Stimulated activated CD8-positive, alpha-beta memory T cell treated with anti-CD3 and anti-CD28 coated beads, Interleukin-15, amount 100 ng/mL, for 48 hours (primary cell): ENCODE data around the gene OR10A2.
"Not testable (repeated sequence)": the region's sequence is repeated elsewhere in the genome, so short reads cannot be mapped to it uniquely, and the experiment has no call there.

ENCODE experiments used
- DNase-seq, 2 donors: peaks; one replicate each; pipeline ENCODE4 v3.0.0-alpha.2; 2020; ENCODE audit warnings: low read depth in 2 of 2

The OR10A2 gene

DNA sequence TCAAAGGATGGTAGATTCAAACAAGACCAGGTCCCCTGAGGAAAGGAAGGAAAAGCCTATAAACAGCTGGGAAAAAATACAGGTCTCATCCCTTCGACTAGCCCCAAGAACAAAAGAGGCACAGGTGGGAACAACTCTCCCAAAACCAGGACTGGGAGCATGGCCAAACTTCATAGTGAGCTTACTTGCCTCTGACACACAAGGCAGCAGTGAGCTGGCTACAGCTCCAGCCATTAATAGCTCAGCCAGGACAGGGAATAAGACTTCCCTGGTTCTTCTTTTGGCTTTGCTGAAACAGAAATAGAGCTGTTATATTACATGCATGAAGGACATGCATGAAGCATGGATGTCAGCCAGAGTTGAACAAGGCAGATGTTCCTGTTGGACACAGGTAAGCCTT is at the start of gene OR10A2:
Gene OR10A2 (plus strand): TSS at position 97 of the 400 bp plus-strand sequence. CDS start 6,698 bp downstream, outside the sequence.
- DNase-seq: no peak

DNA sequence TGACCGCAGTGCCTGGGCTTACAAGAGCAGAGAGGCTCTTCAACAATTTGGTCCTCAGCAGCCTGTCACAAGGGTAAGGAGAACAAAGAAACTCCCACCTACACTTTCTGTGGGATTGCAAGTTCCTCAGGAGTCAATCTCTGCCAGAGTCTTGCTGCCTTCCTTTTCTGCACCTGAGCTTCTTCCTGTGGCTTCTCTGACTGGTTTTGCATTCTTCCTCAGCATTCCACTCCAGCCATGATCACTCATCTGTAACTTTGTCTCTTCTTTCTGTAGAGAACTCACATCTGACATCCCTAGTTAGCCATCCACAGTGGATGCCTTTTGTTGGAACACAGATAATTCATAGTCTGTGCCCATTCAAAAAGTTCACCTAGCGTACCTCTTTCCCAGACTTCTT is 49.2 kb upstream of the OR10A2 start:
- DNase-seq: no peak

DNA sequence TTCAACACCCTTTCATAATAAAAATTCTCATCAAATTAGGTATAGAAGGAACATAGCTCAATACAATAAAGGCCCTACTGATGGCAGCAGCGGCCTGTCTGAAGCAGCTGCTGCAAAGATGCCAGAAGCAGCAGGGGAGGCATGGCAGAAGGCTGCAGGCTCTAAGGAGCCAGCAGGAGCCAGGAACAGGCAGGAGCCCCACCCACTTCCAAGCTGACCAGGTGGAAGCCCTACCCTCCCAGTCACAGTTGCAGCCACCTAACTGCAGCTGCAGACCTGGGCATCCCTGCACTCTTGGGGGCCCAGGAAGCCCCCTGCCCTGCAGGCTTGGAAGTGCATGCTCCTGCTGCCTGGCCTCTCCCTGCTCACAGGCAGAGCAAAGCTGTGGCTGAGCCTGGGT is 45.2 kb upstream of the OR10A2 start:
- no peak for DNase-seq

- no peak for DNase-seq
Measured at GRCh38 chr11:6818967-6819366, 43.9 kb upstream of the OR10A2 start.

- DNase-seq: no peak
Measured at GRCh38 chr11:6824136-6824823, 38.6 kb upstream of the OR10A2 start.

DNA sequence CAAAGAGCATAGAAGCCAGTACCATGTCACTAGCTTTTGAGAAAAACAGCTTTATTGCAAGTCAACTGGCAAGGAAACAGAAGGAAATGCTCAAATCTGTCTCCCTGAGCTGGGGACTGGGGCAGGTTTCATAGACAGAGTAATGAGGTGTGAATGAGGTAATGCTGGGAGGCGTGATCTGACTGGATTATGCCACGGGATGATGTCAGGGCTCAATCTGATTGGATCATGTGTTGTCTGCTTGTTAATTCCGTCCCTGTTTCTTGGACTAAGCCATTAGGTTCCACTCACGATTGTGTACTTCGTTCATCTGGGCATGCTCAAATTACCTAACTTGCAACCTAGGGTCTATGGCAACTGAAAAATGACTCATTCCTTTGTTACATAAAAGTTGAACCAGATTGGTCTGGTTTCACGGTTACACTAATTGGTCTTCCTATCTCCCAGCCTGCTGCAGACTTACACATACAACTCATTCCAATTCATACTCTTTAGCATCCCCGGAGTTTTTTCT is 37.6 kb upstream of the OR10A2 start:
- DNase-seq: no peak

GRCh38 chr11:6828103-6828502 is 34.8 kb upstream of the OR10A2 start:
- no peak for DNase-seq

GRCh38 chr11:6833356-6833755 is 29.5 kb upstream of the OR10A2 start:
- no peak for DNase-seq

DNA sequence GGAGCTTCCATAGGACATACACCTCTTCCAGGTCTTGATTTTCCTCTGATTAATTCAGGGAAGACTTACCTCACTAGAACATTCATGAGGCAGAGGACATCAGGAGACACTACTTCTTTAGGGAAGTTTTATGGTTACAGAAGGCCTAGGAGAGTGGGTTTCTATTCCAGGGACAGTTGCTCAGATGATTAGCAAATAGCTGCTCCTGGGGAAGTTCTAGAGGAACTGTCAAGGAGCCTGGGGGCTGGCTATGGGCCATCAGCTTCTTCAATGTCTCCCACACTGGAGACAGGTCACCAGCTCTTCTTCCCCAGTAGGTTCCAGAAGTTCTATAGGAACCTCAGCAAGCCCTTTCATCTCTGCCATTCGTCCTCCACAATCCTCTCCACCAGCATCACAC is 28.8 kb upstream of the OR10A2 start:
- no peak for DNase-seq

DNA sequence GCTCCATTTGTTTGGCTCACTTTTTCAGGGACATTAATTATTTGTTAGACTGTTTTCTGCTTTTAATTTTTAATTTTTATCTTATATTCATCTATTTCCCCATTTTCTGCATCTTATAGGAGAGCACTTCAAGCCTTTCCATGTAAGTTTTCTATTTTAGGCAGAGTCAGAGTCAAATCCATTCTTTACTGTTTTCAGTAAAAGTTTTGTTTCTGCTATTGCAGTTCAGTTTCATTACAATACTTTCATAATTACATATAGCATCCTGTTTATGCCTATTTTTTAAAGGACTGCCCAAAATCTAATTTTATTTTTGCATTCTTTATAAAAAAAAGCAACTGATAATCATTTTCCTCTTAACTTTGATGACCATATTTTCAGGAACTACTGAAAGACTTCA is 21.2 kb upstream of the OR10A2 start:
- no peak for DNase-seq

DNA sequence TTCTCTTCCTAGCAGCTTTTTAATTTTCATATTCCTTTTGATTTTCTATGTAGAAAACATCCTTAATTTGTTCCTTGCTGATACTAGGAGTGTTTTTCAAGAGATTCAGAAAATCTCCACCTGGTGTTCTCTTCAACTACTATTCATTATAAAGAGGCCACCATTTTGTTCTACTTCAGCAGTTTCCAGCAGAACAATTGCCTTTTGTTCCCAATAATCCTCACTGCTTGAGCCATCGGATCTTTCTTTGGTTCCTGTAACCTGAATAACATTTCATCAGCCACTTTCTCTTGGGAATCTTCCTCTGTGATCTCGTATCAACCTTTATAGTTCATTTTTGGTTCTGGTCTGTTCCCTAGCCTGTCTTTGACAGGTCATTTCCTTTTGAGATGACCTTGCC is 19.2 kb upstream of the OR10A2 start:
- DNase-seq: no peak

DNA sequence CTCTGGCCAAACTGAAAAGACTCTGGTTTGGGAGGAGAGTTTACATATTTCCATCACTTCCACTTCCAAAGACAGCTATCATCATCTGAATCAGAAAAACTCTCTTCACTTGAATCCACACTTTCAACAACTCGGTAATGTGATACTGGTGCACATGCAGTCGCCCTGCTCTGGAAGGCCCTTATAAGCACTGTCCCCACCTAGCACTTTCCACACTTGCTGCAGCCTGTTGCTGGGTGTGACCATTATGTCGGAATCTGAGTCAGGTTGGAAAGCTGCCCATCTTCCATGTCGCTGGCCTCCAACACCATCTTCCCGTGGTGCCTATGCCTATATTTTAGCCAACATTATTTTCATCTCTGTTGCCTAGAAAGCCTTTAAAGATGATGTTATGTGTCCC is 18.5 kb upstream of the OR10A2 start:
- DNase-seq: no peak

GRCh38 chr11:6845383-6845782 is 17.5 kb upstream of the OR10A2 start, which contains the start of gene OR10A5:
OR10A5 (plus strand) TSS chr11:6845683; CDS start chr11:6845683, 0 bp downstream.
- DNase-seq: no peak

- no peak for DNase-seq
Measured at GRCh38 chr11:6850526-6850925, 12.3 kb upstream of the OR10A2 start.

DNA sequence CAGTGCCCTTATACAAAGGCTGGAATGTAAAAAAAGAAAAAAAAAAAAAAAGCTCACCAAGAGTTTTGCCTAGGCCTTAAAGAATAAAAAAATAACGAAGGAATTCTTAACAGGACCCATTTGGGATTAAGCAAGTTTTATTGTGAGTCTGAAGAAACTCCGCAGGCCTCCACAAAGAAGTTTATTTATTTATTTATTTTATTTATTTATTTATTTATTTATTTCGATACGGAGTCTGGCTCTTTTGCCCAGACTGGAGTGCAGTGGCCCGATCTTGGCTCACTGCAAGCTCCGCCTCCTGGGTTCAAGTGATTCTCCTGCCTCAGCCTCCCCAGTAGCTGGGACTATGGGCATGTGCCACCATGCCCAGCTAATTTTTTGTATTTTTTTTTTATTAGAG is 8.1 kb upstream of the OR10A2 start:
- DNase-seq: not testable (repeated sequence)

DNA sequence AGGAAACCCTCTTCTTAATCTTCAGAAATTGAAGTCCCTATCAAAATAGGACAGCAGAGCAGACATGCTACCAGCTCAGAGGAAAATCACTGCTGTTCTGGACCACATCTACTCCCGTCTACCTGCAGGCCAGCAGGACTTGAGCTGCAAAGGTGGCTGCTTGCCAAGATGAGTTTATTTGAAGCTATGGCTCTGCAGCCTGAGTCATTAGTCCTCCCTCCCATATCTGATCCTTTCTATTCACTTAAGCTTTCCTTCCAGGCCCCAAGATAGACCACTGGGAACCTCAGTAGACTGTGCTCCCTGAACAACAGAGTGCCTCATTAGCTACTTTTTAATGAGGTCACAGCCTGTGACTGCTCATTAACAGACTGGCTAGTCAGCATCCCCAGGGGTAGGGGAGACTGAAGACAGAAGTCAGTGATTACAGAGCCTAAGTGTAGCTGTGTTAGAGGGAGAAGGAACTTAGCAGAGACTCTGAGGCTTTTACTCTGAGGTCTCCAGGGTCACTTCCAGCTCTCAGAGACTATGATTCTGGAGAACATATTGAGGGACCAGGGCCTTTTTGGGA is 6.8 kb upstream of the OR10A2 start:
- no peak for DNase-seq

DNA sequence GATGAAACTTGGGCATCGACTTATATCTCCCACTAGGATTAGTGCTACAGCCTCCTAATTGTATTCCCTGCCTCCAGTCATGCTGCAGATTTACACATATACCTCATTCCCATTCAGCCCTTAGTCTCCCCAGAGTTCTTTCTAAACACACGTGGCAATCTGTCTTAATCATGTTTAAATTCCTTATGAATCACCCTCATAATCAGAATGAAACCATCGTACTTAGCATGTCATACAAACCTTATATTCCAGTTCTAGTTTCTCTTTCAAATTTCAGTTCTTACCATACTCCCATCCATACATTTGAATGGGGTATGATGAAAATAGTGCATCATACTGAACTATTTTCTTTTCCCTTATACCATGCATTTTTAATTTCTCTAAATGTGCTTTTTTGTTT is 6.0 kb upstream of the OR10A2 start:
- no peak for DNase-seq

DNA sequence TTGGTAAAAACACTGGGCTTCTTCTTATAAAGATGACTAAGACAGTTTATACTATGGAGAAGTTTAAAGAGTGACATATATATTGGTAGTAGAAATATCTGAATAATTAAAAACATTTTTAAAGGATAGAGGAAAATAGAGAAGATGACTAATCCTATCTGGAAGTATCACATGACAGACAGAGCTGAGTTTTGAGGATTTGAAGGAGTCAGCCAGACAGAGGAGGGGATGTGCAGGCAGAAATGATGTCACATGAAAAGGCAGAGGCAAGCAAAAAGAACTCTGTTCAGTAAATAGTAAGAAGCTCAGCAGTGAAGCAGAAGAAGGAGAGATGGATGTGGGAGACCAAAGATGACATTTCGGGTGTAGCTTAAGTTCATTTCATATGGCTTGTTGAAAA is 1.6 kb downstream of the OR10A2 start:
- DNase-seq: no peak

DNA sequence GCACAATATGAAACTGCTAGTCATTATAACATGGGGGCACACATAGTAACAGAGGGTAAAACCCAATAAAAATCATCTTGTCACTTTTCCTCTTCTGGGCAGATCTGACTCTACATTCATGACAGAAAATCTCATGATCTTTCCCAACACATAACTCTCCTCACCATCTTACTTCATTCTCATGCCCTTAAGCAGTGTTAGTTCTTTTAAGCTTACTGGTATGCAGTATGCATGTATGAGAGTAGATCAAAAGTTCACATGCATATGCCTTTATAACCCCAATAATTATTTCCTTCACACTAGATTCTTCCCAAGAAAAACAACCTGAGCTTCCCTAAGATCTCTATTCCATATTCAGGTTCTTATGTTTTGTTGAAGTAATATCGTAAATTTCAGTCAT is 8.4 kb downstream of the OR10A2 start:
- DNase-seq: no peak

DNA sequence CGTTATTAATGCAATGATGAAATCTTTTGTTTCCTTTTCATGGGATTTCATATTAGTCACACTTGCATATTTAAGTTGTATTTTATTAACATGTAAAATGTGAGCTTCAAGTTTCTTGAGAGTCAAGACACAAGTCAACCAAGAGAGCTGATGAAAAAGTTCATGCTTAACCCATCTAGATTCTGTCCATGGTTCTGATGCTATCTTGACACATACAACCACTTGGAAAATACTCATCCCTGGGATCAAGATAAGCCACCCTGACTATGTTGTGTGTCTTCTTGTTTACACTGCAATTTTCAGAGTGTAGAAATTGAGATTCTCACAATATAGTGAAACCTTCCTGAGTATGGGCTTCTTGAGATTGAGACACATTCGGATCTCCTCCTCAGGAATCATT is 12.9 kb downstream of the OR10A2 start:
- no peak for DNase-seq

DNA sequence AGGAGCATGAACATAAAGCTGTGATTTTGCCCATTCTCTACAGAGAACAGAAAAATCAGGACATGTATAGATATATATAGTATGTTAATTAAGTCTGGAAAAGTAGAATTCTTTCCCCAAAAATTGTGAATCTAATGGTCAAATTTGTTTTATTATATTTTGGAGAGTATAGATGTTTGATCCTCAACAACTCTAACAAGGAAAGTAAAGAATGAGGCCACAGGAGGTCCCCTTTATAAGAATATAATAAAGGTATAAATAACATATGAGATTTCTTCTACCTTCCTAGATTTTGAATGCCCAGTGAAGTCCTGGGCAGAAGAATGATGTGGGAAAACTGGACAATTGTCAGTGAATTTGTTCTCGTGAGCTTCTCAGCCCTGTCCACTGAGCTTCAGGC is 13.5 kb downstream of the OR10A2 start, which contains the start of gene OR10A4:
Gene OR10A4 (plus strand): TSS at position 301 of the 400 bp plus-strand sequence. CDS start 23 bp downstream, at position 324.
- no peak for DNase-seq

- DNase-seq: no peak
Measured at GRCh38 chr11:6876914-6877313, 14.1 kb downstream of the OR10A2 start.

GRCh38 chr11:6882751-6883150 is 19.9 kb downstream of the OR10A2 start:
- DNase-seq: no peak
